Lung (tissue), 12 donors: ENCODE data around the gene TCF19. TPM values are rescaled to one million over a fixed set of nuclear protein-coding genes. Genes with fewer than 3 reads are reported as not detected.

Experiments
- ATAC-seq: fragments of 200-7000 bp; cut with Tn5 transposase; one replicate; pipeline ENCODE4 v1.9.1; 2020; ENCODE audit warnings: moderate number of reproducible peaks; ENCODE audit not compliant: insufficient read depth, low FRiP score
- DNase-seq, 3 donors: peaks; one replicate each; pipeline ENCODE4 v3.0.0-alpha.2; 2013 to 2017
- H3K27ac ChIP-seq, 2 donors: one replicate each; pipeline ENCODE4 v1.5.1; 2013; ENCODE audit warnings: mild to moderate bottlenecking in 2 of 2, moderate library complexity in 2 of 2, control low read depth in 1 of 2, inconsistent platforms in 1 of 2, low read depth in 1 of 2, low read length in 1 of 2
- H3K27me3 ChIP-seq, 3 donors: one replicate each; pipeline ENCODE4 v1.5.1; 2013; ENCODE audit warnings: low read length in 2 of 3; ENCODE audit not compliant: control insufficient read depth in 3 of 3, insufficient read depth in 3 of 3
- H3K36me3 ChIP-seq, 4 donors: one replicate each; pipeline ENCODE4 v1.5.1; 2013; ENCODE audit warnings: low read length in 4 of 4, mild to moderate bottlenecking in 1 of 4, moderate library complexity in 1 of 4; ENCODE audit not compliant: control insufficient read depth in 4 of 4, insufficient read depth in 4 of 4
- H3K4me1 ChIP-seq, 5 donors: one replicate each; pipeline ENCODE4 v1.5.1; 2013; ENCODE audit warnings: low read length in 5 of 5, mild to moderate bottlenecking in 2 of 5, moderate library complexity in 1 of 5; ENCODE audit not compliant: control insufficient read depth in 5 of 5, insufficient read depth in 5 of 5
- H3K4me3 ChIP-seq: one replicate; pipeline ENCODE4 v1.5.1; 2013; ENCODE audit warnings: mild to moderate bottlenecking, control low read depth, moderate library complexity
- H3K9ac ChIP-seq, 2 donors: one replicate each; pipeline ENCODE4 v1.5.1; 2013; ENCODE audit warnings: low read length in 2 of 2, control low read depth in 1 of 2; ENCODE audit not compliant: insufficient read depth in 1 of 2
- H3K9me3 ChIP-seq, 4 donors: one replicate each; pipeline ENCODE4 v1.5.1; 2013; ENCODE audit warnings: low read length in 3 of 4, mild to moderate bottlenecking in 1 of 4, moderate library complexity in 1 of 4; ENCODE audit not compliant: control insufficient read depth in 4 of 4, insufficient read depth in 3 of 4
- WGBS, 2 donors: extraction: QIAGEN DNeasy Blood & Tissue Kit; methylation state at CpG; one replicate each; pipeline ENCODE4 v1.1.7; 2013; 5-methylcytosine and 5-hydroxymethylcytosine counted together
- polyA plus RNA-seq, 2 donors: library from polyadenylated mRNA; stranded (reverse); fragments of 200-250 nt; gene quantifications; one replicate each; pipeline ENCODE4 v1.2.1, GENCODE V29; 2013
- total RNA-seq, 2 donors: library from RNA; depleted of rRNA in 1 of 2; stranded (reverse); fragments of >200 nt in 1 of 2; gene quantifications; one replicate each; pipeline ENCODE4 v1.2.1, GENCODE V29; 2014 to 2021
- TF ChIP-seq, protein P1 (sequence below): IDR thresholded peaks from 2 replicates; pipeline ENCODE4 v1.5.1; 2012; ENCODE audit warnings: mild to moderate bottlenecking; ENCODE audit errors: control extremely low read depth, extremely low read depth
- donor health status: control.
- donor health status: control.
- donor health status: Bipolar disorder and iron deficiency.
- donor health status: healthy.
- donor health status: DM: yes; HTN: yes; CAD: no.

TCF19 gene
- total and polyA plus RNA-seq, 4 donors: 4.1 to 9.4 (median 5.1) TPM

DNA sequence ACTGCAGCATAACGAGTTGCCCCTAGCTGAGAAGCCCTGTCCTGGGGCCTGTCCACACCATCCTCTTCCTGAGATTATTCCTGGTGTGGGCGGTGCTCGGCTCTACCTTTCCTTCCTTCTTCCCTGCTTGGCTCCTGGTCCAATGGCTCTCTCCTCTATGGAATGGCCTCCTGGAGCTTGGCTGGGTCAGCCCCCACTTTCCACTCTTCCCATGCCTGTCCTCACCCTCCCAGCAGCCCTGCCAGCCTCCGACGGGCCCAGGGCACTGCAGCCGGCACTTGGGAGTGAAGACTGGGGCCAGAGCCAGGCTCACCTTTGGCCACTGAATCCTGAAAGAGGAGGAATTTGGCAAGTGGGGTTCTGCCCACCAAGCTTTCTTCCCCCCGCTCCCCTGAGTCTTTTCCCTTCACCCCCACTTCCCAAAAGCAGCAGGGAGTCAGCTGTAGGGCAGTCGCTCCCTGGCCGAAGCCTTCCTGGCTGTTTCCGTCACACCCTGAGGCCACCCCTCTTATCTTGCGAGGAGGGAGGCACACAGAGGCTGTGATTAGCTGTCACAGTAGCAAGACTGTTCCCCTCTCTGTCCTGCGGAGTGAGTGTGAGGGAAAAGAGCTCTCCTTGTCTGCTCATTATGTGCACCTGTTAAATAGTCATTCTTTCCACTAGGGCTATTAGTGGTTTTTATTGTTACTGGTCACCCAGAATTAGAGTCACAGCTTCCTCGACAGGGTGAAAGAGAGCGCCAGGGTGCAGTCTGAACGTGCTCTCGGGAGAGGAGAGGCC, 31.8 kb upstream of the TCF19 start:
- Histone ChIP-seq H3K9ac (no peak overlapping the region), H3K27ac (peak overlapping the region in 1 of 2 donors; percentile 35), H3K4me3 (no peak overlapping the region), H3K9me3 (no peaks in the 10 kb centered on the region), H3K36me3 (no peaks in the 10 kb centered on the region), H3K4me1 (peaks cover 0 to 21% (median 0%) of the 10 kb centered on the region in 5 donors), H3K27me3 (peaks cover 0 to 4% (median 0%) of the 10 kb centered on the region in 3 donors)
- whole genome bisulfite sequencing, 2 donors: 69 to 83% methylated on average over 16 of the region's 16 CpGs
- ATAC-seq (no peak), DNase-seq (no peak)
- TF ChIP-seq, protein P1, sequence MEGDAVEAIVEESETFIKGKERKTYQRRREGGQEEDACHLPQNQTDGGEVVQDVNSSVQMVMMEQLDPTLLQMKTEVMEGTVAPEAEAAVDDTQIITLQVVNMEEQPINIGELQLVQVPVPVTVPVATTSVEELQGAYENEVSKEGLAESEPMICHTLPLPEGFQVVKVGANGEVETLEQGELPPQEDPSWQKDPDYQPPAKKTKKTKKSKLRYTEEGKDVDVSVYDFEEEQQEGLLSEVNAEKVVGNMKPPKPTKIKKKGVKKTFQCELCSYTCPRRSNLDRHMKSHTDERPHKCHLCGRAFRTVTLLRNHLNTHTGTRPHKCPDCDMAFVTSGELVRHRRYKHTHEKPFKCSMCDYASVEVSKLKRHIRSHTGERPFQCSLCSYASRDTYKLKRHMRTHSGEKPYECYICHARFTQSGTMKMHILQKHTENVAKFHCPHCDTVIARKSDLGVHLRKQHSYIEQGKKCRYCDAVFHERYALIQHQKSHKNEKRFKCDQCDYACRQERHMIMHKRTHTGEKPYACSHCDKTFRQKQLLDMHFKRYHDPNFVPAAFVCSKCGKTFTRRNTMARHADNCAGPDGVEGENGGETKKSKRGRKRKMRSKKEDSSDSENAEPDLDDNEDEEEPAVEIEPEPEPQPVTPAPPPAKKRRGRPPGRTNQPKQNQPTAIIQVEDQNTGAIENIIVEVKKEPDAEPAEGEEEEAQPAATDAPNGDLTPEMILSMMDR: no peak

- Histone ChIP-seq H3K4me3 (no peak overlapping the region), H3K27me3 (peaks cover 0 to 4% (median 0%) of the 10 kb centered on the region in 3 donors), H3K27ac (no peak overlapping the region), H3K9me3 (no peaks in the 10 kb centered on the region), H3K9ac (no peak overlapping the region), H3K36me3 (no peaks in the 10 kb centered on the region), H3K4me1 (peaks cover 0 to 16% (median 0%) of the 10 kb centered on the region in 5 donors)
- 10 to 12% methylated on average over 8 of the region's 8 CpGs for WGBS, 2 donors
- TF ChIP-seq, protein P1: peak; percentile 62
- DNase-seq (peak; percentile 25 to 43 (median 37)), ATAC-seq (no peak)
Measured at GRCh38 chr6:31128093-31128676, 30.2 kb upstream of the TCF19 start.

DNA sequence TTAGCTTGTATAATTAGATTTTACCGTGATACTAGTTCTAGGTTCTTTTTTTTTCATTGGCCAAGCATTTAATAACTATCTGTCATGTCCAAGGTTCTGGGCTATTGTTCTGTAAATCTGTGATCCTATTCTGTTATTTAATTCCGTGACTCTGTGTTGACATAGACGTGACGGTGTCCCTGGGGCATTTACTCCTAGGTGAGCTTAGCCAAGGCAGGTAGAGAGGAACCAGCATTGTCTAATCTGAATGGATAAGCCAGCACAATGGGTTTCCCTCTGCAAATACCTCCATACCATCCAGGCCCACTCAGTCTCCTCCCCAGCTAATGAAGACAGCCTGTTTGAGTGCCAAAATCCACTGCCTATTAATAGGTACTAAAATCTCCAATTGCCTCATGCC, 29.3 kb upstream of the TCF19 start:
- Histone ChIP-seq H3K4me1 (peaks cover 0 to 11% (median 0%) of the 10 kb centered on the region in 5 donors), H3K9me3 (no peaks in the 10 kb centered on the region), H3K9ac (no peak overlapping the region), H3K36me3 (no peaks in the 10 kb centered on the region), H3K4me3 (no peak overlapping the region), H3K27ac (no peak overlapping the region), H3K27me3 (peaks cover 0 to 4% (median 0%) of the 10 kb centered on the region in 3 donors)
- ATAC-seq: no peak
- TF ChIP-seq, protein P1: no peak
- DNase-seq: no peak
- WGBS, 2 donors: 70 to 83% methylated on average over 4 of the region's 4 CpGs
